Retinal pigment epithelial cell (primary cell): Measurements from ENCODE around the gene VRK2.

Experiments
- DNase-seq: peaks from one replicate; pipeline ENCODE4 v3.0.0-alpha.2; 2010; ENCODE audit warnings: low read depth
- H3K4me3 ChIP-seq: 2 replicates; pipeline ENCODE4 v1.5.1; 2011; ENCODE audit warnings: mild to moderate bottlenecking, low read length, control low read depth, moderate library complexity
- TF ChIP-seq, protein P1 (sequence below): conservative IDR thresholded peaks from 2 replicates; pipeline ENCODE4 v1.5.1; 2011; ENCODE audit warnings: low read depth, low read length, control low read depth, inconsistent platforms

The VRK2 gene

DNA sequence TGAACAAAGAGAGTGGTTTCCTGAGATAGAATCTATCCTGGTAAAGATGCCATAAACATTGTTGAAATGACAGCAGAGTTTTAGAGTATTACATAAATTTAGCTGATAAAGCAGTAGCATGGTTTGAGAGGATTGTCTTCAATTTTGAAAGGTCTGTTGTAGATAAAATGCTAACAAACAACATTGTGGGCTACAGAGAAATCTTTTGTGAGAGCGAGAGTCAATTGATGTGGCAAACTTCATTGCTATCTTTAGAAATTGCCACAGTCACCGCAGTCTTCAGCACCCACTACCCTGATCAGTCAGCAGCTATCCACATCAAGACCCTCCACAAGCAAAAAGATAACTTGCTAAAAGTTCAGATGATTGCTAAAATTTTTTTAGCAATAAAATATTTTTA is 17.5 kb downstream of the VRK2 start:
- H3K4me3 ChIP-seq: no peak overlapping the region
- DNase-seq: no peak
- TF ChIP-seq, protein P1, sequence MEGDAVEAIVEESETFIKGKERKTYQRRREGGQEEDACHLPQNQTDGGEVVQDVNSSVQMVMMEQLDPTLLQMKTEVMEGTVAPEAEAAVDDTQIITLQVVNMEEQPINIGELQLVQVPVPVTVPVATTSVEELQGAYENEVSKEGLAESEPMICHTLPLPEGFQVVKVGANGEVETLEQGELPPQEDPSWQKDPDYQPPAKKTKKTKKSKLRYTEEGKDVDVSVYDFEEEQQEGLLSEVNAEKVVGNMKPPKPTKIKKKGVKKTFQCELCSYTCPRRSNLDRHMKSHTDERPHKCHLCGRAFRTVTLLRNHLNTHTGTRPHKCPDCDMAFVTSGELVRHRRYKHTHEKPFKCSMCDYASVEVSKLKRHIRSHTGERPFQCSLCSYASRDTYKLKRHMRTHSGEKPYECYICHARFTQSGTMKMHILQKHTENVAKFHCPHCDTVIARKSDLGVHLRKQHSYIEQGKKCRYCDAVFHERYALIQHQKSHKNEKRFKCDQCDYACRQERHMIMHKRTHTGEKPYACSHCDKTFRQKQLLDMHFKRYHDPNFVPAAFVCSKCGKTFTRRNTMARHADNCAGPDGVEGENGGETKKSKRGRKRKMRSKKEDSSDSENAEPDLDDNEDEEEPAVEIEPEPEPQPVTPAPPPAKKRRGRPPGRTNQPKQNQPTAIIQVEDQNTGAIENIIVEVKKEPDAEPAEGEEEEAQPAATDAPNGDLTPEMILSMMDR: no peak

GRCh38 chr2:58065248-58065647 is 18.6 kb downstream of the VRK2 start:
- DNase-seq: no peak
- H3K4me3 ChIP-seq: no peak overlapping the region
- TF ChIP-seq, protein P1: no peak

DNA sequence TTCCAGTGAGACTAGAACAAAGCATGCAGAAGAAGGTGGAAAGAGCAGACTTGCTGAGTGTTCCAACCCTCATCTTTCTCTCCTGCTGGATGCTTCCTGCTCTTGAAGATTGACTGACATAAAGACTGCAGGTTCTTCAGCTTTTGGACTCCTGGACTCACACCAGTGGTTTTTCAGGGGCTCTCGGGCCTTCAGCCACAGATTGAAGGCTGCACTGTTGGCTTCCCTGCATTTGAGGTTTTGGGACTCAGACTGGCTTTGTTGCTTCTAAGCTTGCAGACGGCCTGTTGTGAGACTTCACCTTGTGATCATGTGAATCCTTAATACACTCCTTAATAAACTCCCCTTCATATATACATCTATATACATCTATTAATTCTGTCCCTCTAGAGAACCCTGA is 20.4 kb downstream of the VRK2 start:
- H3K4me3 ChIP-seq: no peak overlapping the region
- no peak for DNase-seq
- TF ChIP-seq, protein P1: no peak

DNA sequence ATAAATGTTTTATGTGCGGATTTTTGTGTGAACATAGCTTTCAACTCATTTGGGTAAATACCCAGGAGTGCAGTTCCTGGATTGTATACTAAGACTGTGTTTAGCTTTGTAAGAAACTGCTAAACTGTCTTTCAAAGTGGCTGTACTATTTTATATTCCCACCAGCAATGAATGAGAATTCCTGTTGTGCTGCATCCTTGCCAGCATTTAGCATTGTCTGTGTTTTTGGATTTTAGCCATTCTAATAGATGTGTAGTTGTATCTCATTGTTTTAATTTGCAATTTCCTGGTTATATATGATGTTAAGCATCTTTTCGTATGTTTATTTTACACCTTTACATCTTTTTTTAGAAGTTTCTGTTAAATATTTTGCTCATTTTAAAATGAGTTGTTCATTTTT is 24.2 kb downstream of the VRK2 start:
- TF ChIP-seq, protein P1: no peak
- DNase-seq: no peak
- no peak overlapping the region for H3K4me3 ChIP-seq

GRCh38 chr2:58072102-58072501 is 25.5 kb downstream of the VRK2 start:
- TF ChIP-seq, protein P1: no peak
- H3K4me3 ChIP-seq: no peak overlapping the region
- DNase-seq: no peak

DNA sequence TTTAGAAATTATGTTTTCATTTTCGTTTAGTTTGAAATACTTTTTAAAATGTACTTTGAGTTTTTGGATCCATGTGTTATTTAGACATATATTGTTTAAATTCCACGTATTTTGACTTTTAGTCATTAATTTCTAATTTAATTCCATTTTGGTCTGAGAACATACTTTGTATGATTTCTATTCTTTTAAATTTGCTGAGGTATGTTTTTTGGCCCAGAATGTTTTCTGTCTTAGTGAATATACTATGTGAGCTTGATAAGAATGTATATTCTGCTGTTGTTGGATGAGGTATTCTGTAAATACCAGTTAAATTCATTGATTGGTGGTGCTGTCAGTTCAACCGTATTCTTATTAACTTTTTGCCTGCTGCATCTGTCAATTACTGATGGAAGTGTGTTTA is 26.4 kb downstream of the VRK2 start:
- TF ChIP-seq, protein P1: no peak
- DNase-seq: no peak
- H3K4me3 ChIP-seq: no peak overlapping the region

GRCh38 chr2:58073751-58074150 is 27.1 kb downstream of the VRK2 start:
- DNase-seq: no peak
- TF ChIP-seq, protein P1: no peak
- H3K4me3 ChIP-seq: no peak overlapping the region
